ENCODE measurements around the gene PTF1A.
"Not testable (repeated sequence)": the region's sequence is repeated elsewhere in the genome, so short reads cannot be mapped to it uniquely, and the experiment has no call there.

PTF1A gene

GRCh38 chr10:23205972-23206642, 14.0 kb downstream of the PTF1A start:
- DNase-seq, result no peak

GRCh38 chr10:23217471-23217870, 25.4 kb downstream of the PTF1A start:
- no peak for DNase-seq

- no peak for DNase-seq
Observed at GRCh38 chr10:23230582-23230981, 38.5 kb downstream of the PTF1A start.

GRCh38 chr10:23238015-23238414, 45.9 kb downstream of the PTF1A start:
- no peak for DNase-seq

- not testable (repeated sequence) for DNase-seq
Observed at GRCh38 chr10:23241779-23242178, 49.7 kb downstream of the PTF1A start.
